Endothelial cell (in vitro differentiated cells): ENCODE measurements around the gene DDA1. TPM values are rescaled to one million over a fixed set of nuclear protein-coding genes. Genes with fewer than 3 reads are reported as not detected.

Experiments used
- DNase-seq: peaks from one replicate; pipeline ENCODE4 v3.0.0; 2021; ENCODE audit warnings: low spot score
- H3K27ac Mint-ChIP-seq: one replicate; pipeline ENCODE4 v1.8.0; 2021; ENCODE audit warnings: mixed read lengths, inconsistent platforms; ENCODE audit not compliant: unreplicated experiment
- H3K27me3 Mint-ChIP-seq: one replicate; pipeline ENCODE4 v1.8.0; 2021; ENCODE audit warnings: mild to moderate bottlenecking, moderate library complexity, mixed read lengths, inconsistent platforms; ENCODE audit not compliant: unreplicated experiment
- H3K36me3 Mint-ChIP-seq: one replicate; pipeline ENCODE4 v1.8.0; 2021; ENCODE audit warnings: mild to moderate bottlenecking, low read depth, mixed read lengths, inconsistent platforms; ENCODE audit not compliant: unreplicated experiment
- H3K4me1 Mint-ChIP-seq: one replicate; pipeline ENCODE4 v1.8.0; 2021; ENCODE audit warnings: mild to moderate bottlenecking, mixed read lengths, inconsistent platforms; ENCODE audit not compliant: unreplicated experiment
- H3K4me3 Mint-ChIP-seq: one replicate; pipeline ENCODE4 v1.8.0; 2021; ENCODE audit warnings: mild to moderate bottlenecking, mixed read lengths, inconsistent platforms; ENCODE audit not compliant: unreplicated experiment
- H3K9me3 Mint-ChIP-seq: one replicate; pipeline ENCODE4 v1.8.0; 2021; ENCODE audit warnings: mixed read lengths, inconsistent platforms; ENCODE audit not compliant: unreplicated experiment
- total RNA-seq: library from RNA; stranded (reverse); fragmentation: NEBNext Ultra II Directional; extraction: Animal tissue kit (Norgen Biotek cat#: 25700); gene quantifications from one replicate; pipeline ENCODE4 v1.2.1, GENCODE V29; 2021; ENCODE audit not compliant: unreplicated experiment
- TF ChIP-seq, protein P1 (sequence below): fragments of 200-600 bp; sonication (generic); IDR thresholded peaks from one replicate; pipeline ENCODE4 v1.5.0; 2021; ENCODE audit warnings: antibody characterized with exemption; ENCODE audit not compliant: unreplicated experiment

The DDA1 gene
- total RNA-seq, 1 donor from 2014 or later: 44.7 TPM

DNA sequence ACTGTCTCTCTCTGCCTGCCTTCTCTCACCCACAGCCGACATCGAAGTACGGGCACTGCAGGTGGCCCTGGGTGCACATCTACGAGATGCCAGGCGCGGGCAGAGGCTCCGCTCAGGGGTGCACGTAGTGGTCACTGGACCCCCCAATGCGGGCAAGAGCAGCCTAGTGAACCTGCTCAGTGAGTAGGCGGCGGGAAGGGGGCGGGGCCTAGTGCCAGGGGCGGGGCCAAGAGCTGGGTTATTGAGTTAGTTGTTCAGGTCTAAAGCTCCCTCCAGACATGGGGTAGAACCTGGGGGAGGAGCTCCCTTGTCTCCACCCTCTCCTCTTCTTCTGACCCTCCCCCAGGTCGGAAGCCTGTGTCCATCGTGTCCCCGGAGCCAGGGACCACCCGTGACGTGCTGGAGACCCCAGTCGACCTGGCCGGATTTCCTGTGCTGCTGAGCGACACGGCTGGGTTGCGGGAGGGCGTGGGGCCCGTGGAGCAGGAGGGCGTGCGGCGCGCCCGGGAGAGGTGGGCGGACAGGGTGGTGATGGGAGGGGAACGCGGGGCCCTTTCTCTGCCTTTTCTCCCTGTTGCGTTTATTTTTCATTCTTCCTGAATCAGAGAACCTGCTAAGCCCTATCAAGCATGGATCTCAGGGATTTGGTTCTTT lies 29.9 kb downstream of the DDA1 start:
- Mint-ChIP-seq H3K27me3 (peaks cover 23% of the 10 kb centered on the region), H3K27ac (no peak overlapping the region), H3K4me3 (peak overlapping the region; percentile 31), H3K4me1 (peaks cover 8% of the 10 kb centered on the region), H3K36me3 (peaks cover 7% of the 10 kb centered on the region), H3K9me3 (no peaks in the 10 kb centered on the region)
- DNase-seq: no peak
- TF ChIP-seq, protein P1, sequence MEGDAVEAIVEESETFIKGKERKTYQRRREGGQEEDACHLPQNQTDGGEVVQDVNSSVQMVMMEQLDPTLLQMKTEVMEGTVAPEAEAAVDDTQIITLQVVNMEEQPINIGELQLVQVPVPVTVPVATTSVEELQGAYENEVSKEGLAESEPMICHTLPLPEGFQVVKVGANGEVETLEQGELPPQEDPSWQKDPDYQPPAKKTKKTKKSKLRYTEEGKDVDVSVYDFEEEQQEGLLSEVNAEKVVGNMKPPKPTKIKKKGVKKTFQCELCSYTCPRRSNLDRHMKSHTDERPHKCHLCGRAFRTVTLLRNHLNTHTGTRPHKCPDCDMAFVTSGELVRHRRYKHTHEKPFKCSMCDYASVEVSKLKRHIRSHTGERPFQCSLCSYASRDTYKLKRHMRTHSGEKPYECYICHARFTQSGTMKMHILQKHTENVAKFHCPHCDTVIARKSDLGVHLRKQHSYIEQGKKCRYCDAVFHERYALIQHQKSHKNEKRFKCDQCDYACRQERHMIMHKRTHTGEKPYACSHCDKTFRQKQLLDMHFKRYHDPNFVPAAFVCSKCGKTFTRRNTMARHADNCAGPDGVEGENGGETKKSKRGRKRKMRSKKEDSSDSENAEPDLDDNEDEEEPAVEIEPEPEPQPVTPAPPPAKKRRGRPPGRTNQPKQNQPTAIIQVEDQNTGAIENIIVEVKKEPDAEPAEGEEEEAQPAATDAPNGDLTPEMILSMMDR: no peak

- Mint-ChIP-seq H3K27ac (no peak overlapping the region), H3K4me3 (no peak overlapping the region)
Observed at GRCh38 chr19:17340302-17340870, 31.0 kb downstream of the DDA1 start.

DNA sequence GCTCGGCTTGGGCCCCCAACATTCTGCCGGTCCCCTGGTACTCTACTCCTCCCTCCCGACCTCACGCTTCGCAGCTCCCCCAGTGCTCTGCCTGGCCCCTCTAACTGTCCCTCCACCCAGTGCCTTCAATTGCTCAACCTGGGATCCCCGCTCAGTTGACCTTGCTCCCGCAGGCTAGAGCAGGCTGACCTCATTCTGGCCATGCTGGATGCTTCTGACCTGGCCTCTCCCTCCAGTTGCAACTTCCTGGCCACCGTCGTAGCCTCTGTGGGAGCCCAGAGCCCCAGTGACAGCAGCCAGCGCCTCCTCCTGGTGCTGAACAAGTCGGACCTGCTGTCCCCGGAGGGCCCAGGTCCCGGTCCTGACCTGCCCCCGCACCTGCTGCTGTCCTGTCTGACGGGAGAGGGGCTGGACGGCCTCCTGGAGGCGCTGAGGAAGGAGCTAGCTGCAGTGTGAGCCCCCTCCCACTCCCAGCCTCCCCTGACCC lies 31.6 kb downstream of the DDA1 start:
- peaks cover 2% of the 10 kb centered on the region for H3K4me1 Mint-ChIP-seq
- no peak for DNase-seq
- peaks cover 17% of the 10 kb centered on the region for H3K27me3 Mint-ChIP-seq

More at GRCh38 chr19:17340302-17340870, 31.0 kb downstream of the DDA1 start:
- Mint-ChIP-seq H3K27me3 (peaks cover 17% of the 10 kb centered on the region), H3K9me3 (no peaks in the 10 kb centered on the region), H3K4me1 (peaks cover 2% of the 10 kb centered on the region), H3K36me3 (peaks cover 3% of the 10 kb centered on the region)
- no peak for DNase-seq
- TF ChIP-seq, protein P1: no peak

DNA sequence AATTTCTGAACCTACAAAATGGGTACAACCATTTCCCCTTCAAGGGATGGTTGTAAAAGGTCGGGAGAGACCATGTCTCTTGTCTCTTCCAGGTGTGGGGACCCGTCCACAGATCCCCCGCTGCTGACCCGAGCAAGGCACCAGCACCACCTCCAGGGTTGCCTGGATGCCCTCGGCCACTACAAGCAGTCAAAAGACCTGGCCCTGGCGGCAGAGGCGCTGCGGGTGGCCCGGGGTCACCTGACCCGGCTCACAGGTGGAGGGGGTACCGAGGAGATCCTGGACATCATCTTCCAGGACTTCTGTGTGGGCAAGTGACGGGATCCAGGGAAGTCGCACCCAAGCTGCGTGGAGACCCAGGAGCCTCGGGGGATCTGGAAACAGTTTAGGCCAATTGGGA lies 32.0 kb downstream of the DDA1 start:
- no peak overlapping the region for H3K4me3 Mint-ChIP-seq
- peak overlapping the region; percentile 42 for H3K27ac Mint-ChIP-seq
- peaks cover 17% of the 10 kb centered on the region for H3K27me3 Mint-ChIP-seq
- H3K9me3 Mint-ChIP-seq: no peaks in the 10 kb centered on the region
- peaks cover 2% of the 10 kb centered on the region for H3K4me1 Mint-ChIP-seq
- no peak for DNase-seq
- peaks cover 3% of the 10 kb centered on the region for H3K36me3 Mint-ChIP-seq
- TF ChIP-seq, protein P1: no peak

More for the DNA sequence above, 31.6 kb downstream of the DDA1 start:
- Mint-ChIP-seq H3K4me3 (no peak overlapping the region), H3K36me3 (peaks cover 3% of the 10 kb centered on the region), H3K27ac (no peak overlapping the region), H3K9me3 (no peaks in the 10 kb centered on the region)
- TF ChIP-seq, protein P1: no peak

- Mint-ChIP-seq H3K27me3 (peaks cover 17% of the 10 kb centered on the region), H3K4me1 (peaks cover 2% of the 10 kb centered on the region), H3K36me3 (peaks cover 3% of the 10 kb centered on the region), H3K27ac (peak overlapping the region; percentile 42), H3K9me3 (no peaks in the 10 kb centered on the region), H3K4me3 (no peak overlapping the region)
- TF ChIP-seq, protein P1: no peak
- DNase-seq: no peak
Observed at GRCh38 chr19:17341845-17342244, 32.5 kb downstream of the DDA1 start.
